Spleen (tissue), 3 donors: ENCODE data around the gene SNCA.

ENCODE experiments used
- POLR2A ChIP-seq, 3 donors: fragments of 450-650 bp; IDR thresholded peaks; one replicate each; pipeline ENCODE4 v1.5.1; 2017; ENCODE audit warnings: antibody characterized with exemption in 3 of 3, mild to moderate bottlenecking in 1 of 3
- POLR2AphosphoS5 ChIP-seq, 3 donors: sonication (generic); formaldehyde crosslinking; IDR thresholded peaks; one replicate each; pipeline ENCODE4 v1.5.1; 2017; ENCODE audit warnings: antibody characterized with exemption in 3 of 3

- no peak for TF ChIP-seq POLR2A (IDR thresholded peaks at IDR 0.05)
- TF ChIP-seq POLR2AphosphoS5 (IDR thresholded peaks at IDR 0.05): no peak
These were observed 95.2 kb downstream of the SNCA start for GRCh38 chr4:89741768-89742167.
